Measurements from ENCODE around the gene COBLL1. TPM values are rescaled to one million over a fixed set of nuclear protein-coding genes. Genes with fewer than 3 reads are reported as not detected.

Gene COBLL1
- total and polyA plus RNA-seq, 2 of the 4 experiments (the other 2 are of a cell fraction): 0.79 to 1.1 TPM

DNA sequence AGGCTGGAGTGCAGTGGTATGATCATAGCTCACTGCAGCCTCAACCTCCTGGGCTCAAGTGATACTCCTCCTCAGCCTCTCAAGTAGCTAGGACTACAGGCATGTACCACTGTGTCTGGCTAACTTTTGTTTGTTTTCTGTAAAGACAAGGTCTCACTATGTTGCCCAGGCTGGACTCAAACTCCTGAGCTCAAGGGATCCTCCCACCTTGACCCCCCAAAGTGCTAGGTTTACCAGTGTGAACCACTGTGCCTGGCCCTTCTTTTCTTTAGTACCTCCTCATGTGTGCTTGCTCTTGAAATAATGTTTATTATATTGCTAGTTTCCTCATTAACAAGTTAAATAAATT lies 19.0 kb upstream of the COBLL1 start:
- Histone ChIP-seq H3K18ac (ENCODE audit: low read depth, low read length) (no peak overlapping the region), H3K9me1 (ENCODE audit: insufficient read depth, low read length) (no peaks in the 10 kb centered on the region), H2BK20ac (ENCODE audit: low read depth, low read length) (no peak overlapping the region), H3K4me1 (ENCODE audit: control insufficient read depth, insufficient read depth, low read length) (no peaks in the 10 kb centered on the region), H3K36me3 (ENCODE audit: control insufficient read depth, insufficient read depth, low read length) (no peaks in the 10 kb centered on the region), H2AK9ac (replicated peaks; ENCODE audit: low read depth, low read length, poor library complexity) (no peak overlapping the region), H4K5ac (ENCODE audit: low read depth, low read length) (no peak overlapping the region), H4K20me1 (ENCODE audit: insufficient read depth, low read length) (no peaks in the 10 kb centered on the region), H3K9me3 (ENCODE audit: control insufficient read depth, insufficient read depth, low read length) (no peaks in the 10 kb centered on the region), H3K79me1 (ENCODE audit: low read depth in 1 of 2, low read length in 2 of 2) (no peaks in the 10 kb centered on the region), H2BK5ac (ENCODE audit: low read depth, low read length, poor library complexity, severe bottlenecking) (no peak overlapping the region), H2BK15ac (ENCODE audit: low read depth, low read length) (no peak overlapping the region), H2AFZ (replicated peaks; ENCODE audit: low read length, poor library complexity) (no peak overlapping the region), H3K56ac (ENCODE audit: extremely low read depth, insufficient read depth, low read length) (no peak overlapping the region), H3K9ac (ENCODE audit: low read depth, low read length) (no peak overlapping the region), H3K14ac (replicated peaks; ENCODE audit: low read depth, low read length) (no peak overlapping the region), H3K4ac (ENCODE audit: low read depth, low read length) (no peak overlapping the region), H3K4me2 (ENCODE audit: low read depth, low read length) (no peak overlapping the region), H3K23ac (ENCODE audit: low read depth, low read length) (no peak overlapping the region), H3K27ac (ENCODE audit: insufficient read depth, low read length) (no peak overlapping the region), H4K91ac (ENCODE audit: insufficient read depth, low read depth, low read length) (no peak overlapping the region), H4K8ac (ENCODE audit: low read depth in 2 of 2, low read length in 2 of 2) (no peak overlapping the region), H3K4me3 (ENCODE audit: insufficient read depth, low read depth, low read length) (no peak overlapping the region), H2BK120ac (ENCODE audit: low read depth, low read length) (no peak overlapping the region), H3K27me3 (ENCODE audit: control insufficient read depth, insufficient read depth, low read length) (no peaks in the 10 kb centered on the region; the same call in 1 of the 2 replicates), H2AK5ac (ENCODE audit: low read depth, low read length) (no peak overlapping the region)
- dilution Hi-C loops (cut with HindIII; ENCODE audit: low sequenced_read_pairs, unreplicated experiment): no loop called here
- ChIA-PET CTCF (interaction anchor here (1.0 kb wide), 1 partner anchor 18 kb away, joined by 3 read pairs; no protein-coding TSS in a partner anchor), POLR2A (ENCODE audit: unreplicated experiment) (no interaction called here)
- no TSS peak for BruUV-seq (replicated peaks)
- DNase-seq: no peak
- ATAC-seq (ENCODE audit: low read depth): no peak
- in situ Hi-C loops (cut with MboI; ENCODE audit: low sequenced_read_pairs): no loop called here
- intact Hi-C loops (cut with micrococcal nuclease): no loop called here
- TF ChIP-seq, protein P1, sequence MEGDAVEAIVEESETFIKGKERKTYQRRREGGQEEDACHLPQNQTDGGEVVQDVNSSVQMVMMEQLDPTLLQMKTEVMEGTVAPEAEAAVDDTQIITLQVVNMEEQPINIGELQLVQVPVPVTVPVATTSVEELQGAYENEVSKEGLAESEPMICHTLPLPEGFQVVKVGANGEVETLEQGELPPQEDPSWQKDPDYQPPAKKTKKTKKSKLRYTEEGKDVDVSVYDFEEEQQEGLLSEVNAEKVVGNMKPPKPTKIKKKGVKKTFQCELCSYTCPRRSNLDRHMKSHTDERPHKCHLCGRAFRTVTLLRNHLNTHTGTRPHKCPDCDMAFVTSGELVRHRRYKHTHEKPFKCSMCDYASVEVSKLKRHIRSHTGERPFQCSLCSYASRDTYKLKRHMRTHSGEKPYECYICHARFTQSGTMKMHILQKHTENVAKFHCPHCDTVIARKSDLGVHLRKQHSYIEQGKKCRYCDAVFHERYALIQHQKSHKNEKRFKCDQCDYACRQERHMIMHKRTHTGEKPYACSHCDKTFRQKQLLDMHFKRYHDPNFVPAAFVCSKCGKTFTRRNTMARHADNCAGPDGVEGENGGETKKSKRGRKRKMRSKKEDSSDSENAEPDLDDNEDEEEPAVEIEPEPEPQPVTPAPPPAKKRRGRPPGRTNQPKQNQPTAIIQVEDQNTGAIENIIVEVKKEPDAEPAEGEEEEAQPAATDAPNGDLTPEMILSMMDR (conservative IDR thresholded peaks at IDR 0.05; ENCODE audit: low read depth, low read length): no peak
- TF ChIP-seq SMC3 (IDR thresholded peaks at IDR 0.05; ENCODE audit: low read depth, low read length) (no peak), RFX5 (IDR thresholded peaks at IDR 0.05; ENCODE audit: low read depth, low read length) (no peak), MXI1 (IDR thresholded peaks at IDR 0.05; ENCODE audit: borderline replicate concordance, low read depth, low read length) (no peak), POLR2A (IDR thresholded peaks at IDR 0.05; ENCODE audit: low read depth, low read length) (no peak), NFE2L2 (IDR thresholded peaks at IDR 0.05; ENCODE audit: low read depth, low read length) (no peak), MAFK (IDR thresholded peaks at IDR 0.05; ENCODE audit: low read depth, low read length) (no peak), FOS (IDR thresholded peaks at IDR 0.05; ENCODE audit: low read depth, low read length) (no peak), RCOR1 (IDR thresholded peaks at IDR 0.05; ENCODE audit: insufficient replicate concordance, low read length) (no peak), RAD21 (IDR thresholded peaks at IDR 0.05; ENCODE audit: low read length) (no peak)
- TF ChIP-seq, protein P2, sequence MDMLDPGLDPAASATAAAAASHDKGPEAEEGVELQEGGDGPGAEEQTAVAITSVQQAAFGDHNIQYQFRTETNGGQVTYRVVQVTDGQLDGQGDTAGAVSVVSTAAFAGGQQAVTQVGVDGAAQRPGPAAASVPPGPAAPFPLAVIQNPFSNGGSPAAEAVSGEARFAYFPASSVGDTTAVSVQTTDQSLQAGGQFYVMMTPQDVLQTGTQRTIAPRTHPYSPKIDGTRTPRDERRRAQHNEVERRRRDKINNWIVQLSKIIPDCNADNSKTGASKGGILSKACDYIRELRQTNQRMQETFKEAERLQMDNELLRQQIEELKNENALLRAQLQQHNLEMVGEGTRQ (IDR thresholded peaks at IDR 0.05; ENCODE audit: low read depth, low read length): no peak
- TF ChIP-seq, protein P3, sequence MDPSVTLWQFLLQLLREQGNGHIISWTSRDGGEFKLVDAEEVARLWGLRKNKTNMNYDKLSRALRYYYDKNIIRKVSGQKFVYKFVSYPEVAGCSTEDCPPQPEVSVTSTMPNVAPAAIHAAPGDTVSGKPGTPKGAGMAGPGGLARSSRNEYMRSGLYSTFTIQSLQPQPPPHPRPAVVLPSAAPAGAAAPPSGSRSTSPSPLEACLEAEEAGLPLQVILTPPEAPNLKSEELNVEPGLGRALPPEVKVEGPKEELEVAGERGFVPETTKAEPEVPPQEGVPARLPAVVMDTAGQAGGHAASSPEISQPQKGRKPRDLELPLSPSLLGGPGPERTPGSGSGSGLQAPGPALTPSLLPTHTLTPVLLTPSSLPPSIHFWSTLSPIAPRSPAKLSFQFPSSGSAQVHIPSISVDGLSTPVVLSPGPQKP (IDR thresholded peaks at IDR 0.05; ENCODE audit: borderline replicate concordance, low read depth, low read length): no peak
